Endothelial cell of umbilical vein (primary cell): Measurements from ENCODE around the gene MTHFR. TPM values are rescaled to one million over a fixed set of nuclear protein-coding genes. Genes with fewer than 3 reads are reported as not detected.

ENCODE experiments used
- BruUV-seq: library from RNA; stranded (reverse); fragments of 400-500 nt; replicated peaks from 2 replicates; lab custom pipeline; 2021; lab: Mats Ljungman, UMichigan
- CTCF ChIA-PET: fragments of 300-600, 350-600 bp; sonication (Branson Sonifier 250); formaldehyde crosslinking; loops from one replicate; lab custom pipeline; 2021; ENCODE audit warnings: antibody characterized with exemption, inconsistent platforms; lab: Charles Lee
- POLR2A ChIA-PET: fragments of 300-600, 350-600 bp; sonication (Branson Sonifier 250); formaldehyde crosslinking; loops from one replicate; lab custom pipeline; 2021; ENCODE audit warnings: antibody characterized with exemption, inconsistent platforms; lab: Charles Lee
- DNase-seq: peaks from one replicate; pipeline ENCODE4 v3.0.0-alpha.2; 2011; ENCODE audit warnings: low read depth, low spot score
- FAIRE-seq: peaks from 2 replicates; lab custom pipeline; 2011; peaks lifted over from hg19 to GRCh38; lab: Jason Lieb, UNC
- H2AFZ ChIP-seq: 2 replicates; pipeline ENCODE4 v1.6.0; 2012; ENCODE audit warnings: low read depth, low read length, control low read depth, inconsistent platforms
- H3K27ac ChIP-seq: 2 replicates; pipeline ENCODE4 v1.5.1; 2011; ENCODE audit warnings: low read depth, mild to moderate bottlenecking, control low read depth, low read length, moderate library complexity; ENCODE audit not compliant: insufficient read depth
- H3K27me3 ChIP-seq, 2 experiments: 2 replicates each; pipeline versions ENCODE4 v1.6.0 to v1.6.1; 2011; ENCODE audit warnings: low read length in 2 of 2, mixed read lengths in 1 of 2; ENCODE audit not compliant: control insufficient read depth in 2 of 2, insufficient read depth in 2 of 2
- H3K36me3 ChIP-seq, 2 experiments: 2 replicates in 1 of 2; 3 replicates in 1 of 2; pipeline ENCODE4 v1.5.1; 2011; ENCODE audit warnings: low read length in 2 of 2, mild to moderate bottlenecking in 1 of 2, moderate library complexity in 1 of 2; ENCODE audit not compliant: control insufficient read depth in 2 of 2, insufficient read depth in 2 of 2; ENCODE audit errors: extremely low read depth in 1 of 2
- H3K4me1 ChIP-seq: 3 replicates; pipeline ENCODE4 v1.5.1; 2011; ENCODE audit warnings: mild to moderate bottlenecking, low read length; ENCODE audit not compliant: control insufficient read depth, insufficient read depth; ENCODE audit errors: extremely low read depth
- H3K4me2 ChIP-seq: 2 replicates; pipeline ENCODE4 v1.6.1; 2011; ENCODE audit warnings: low read length, control low read depth, mixed read lengths; ENCODE audit not compliant: insufficient read depth
- H3K4me3 ChIP-seq, 3 experiments: fragments of 200-600 bp in 1 of 3; sonication (generic), shearing (Covaris generic) in 1 of 3; replicated peaks in 1 of 3; 2 replicates each; pipeline ENCODE4 v1.5.1; 2011 to 2016; ENCODE audit warnings: control low read depth in 3 of 3, low read length in 3 of 3, mild to moderate bottlenecking in 2 of 3, inconsistent platforms in 1 of 3, low read depth in 1 of 3, moderate library complexity in 1 of 3; ENCODE audit not compliant: insufficient read depth in 1 of 3
- H3K79me2 ChIP-seq: 2 replicates; pipeline ENCODE4 v1.6.0; 2012; ENCODE audit warnings: low read length, inconsistent platforms; ENCODE audit not compliant: control insufficient read depth, insufficient read depth
- H3K9ac ChIP-seq: replicated peaks from 2 replicates; pipeline ENCODE3; 2011; ENCODE audit warnings: low read length, control low read depth; ENCODE audit not compliant: insufficient read depth; ENCODE audit errors: extremely low read depth
- H3K9me1 ChIP-seq: replicated peaks from 3 replicates; pipeline ENCODE4 v1.6.0; 2011; ENCODE audit warnings: mild to moderate bottlenecking, low read length; ENCODE audit not compliant: control insufficient read depth, insufficient read depth; ENCODE audit errors: extremely low read depth
- H3K9me3 ChIP-seq: replicated peaks from 2 replicates; pipeline ENCODE4 v1.5.1; 2012; ENCODE audit warnings: low read length, inconsistent platforms; ENCODE audit not compliant: control insufficient read depth, insufficient read depth
- H4K20me1 ChIP-seq: replicated peaks from 2 replicates; pipeline ENCODE3; 2011; ENCODE audit warnings: mild to moderate bottlenecking, low read length; ENCODE audit not compliant: control insufficient read depth, insufficient read depth; ENCODE audit errors: extremely low read depth
- CTCF ChIP-seq, 2 donors: IDR thresholded peaks; 1 replicate in 1 of 2; 2 replicates in 1 of 2; pipeline ENCODE4 v1.5.1; 2011; ENCODE audit warnings: low read length in 2 of 2, mild to moderate bottlenecking in 2 of 2, moderate library complexity in 2 of 2, control low read depth in 1 of 2, inconsistent platforms in 1 of 2, low read depth in 1 of 2; ENCODE audit not compliant: insufficient read depth in 1 of 2; ENCODE audit errors: extremely low read depth in 1 of 2
- GATA2 ChIP-seq: IDR thresholded peaks from 2 replicates; pipeline ENCODE4 v1.7.0; 2011; ENCODE audit warnings: low read depth, mild to moderate bottlenecking, moderate library complexity, mixed read lengths, low read length; ENCODE audit not compliant: insufficient read length, insufficient read depth
- JUN ChIP-seq: IDR thresholded peaks from 2 replicates; pipeline ENCODE4 v1.6.1; 2011; ENCODE audit warnings: borderline replicate concordance, low read depth; ENCODE audit not compliant: insufficient read length, insufficient read depth
- MYC ChIP-seq: IDR thresholded peaks from one replicate; pipeline ENCODE4 v1.6.1; 2011; ENCODE audit warnings: mild to moderate bottlenecking, low read depth, low read length
- POLR2A ChIP-seq: IDR thresholded peaks from 2 replicates; pipeline ENCODE4 v1.6.1; 2012; ENCODE audit warnings: low read depth, mild to moderate bottlenecking, control low read depth, low read length
- dilution Hi-C: fragments of 300-500 bp; cut with MboI; formaldehyde crosslinking; loops from one replicate; pipeline ENCODE4 v1.15.0; 2019; ENCODE audit warnings: low sequenced_read_pairs; ENCODE audit not compliant: extremely low pct_ligation_motif_present
- intact Hi-C: fragments of 100-400 bp; cut with micrococcal nuclease; formaldehyde crosslinking; loops from one replicate; pipeline ENCODE4 v1.10.0; 2022
- polyA plus RNA-seq, 4 experiments: library from polyadenylated mRNA; depleted of rRNA in 3 of 4; stranded (reverse) in 3 of 4; unstranded in 1 of 4; fragments of >200 nt; gene quantifications; 2 replicates each; pipeline versions ENCODE4 v1.2.1 to v1.2.3, GENCODE V29; 2011 to 2012; ENCODE audit warnings: missing spikeins in 1 of 4
- total RNA-seq: library from RNA; stranded (reverse); gene quantifications from 2 replicates; pipeline ENCODE4 v1.2.3, GENCODE V29; 2021
- TF ChIP-seq, protein P1 (sequence below): IDR thresholded peaks from 2 replicates; pipeline ENCODE4 v1.6.1; 2011; ENCODE audit not compliant: insufficient read depth, insufficient read length

Gene MTHFR
- total and polyA plus RNA-seq, 2 donors (not counting 3 experiments of a cell fraction or from before 2014, with no cell fraction given), result 13.8 to 25.3 TPM

DNA sequence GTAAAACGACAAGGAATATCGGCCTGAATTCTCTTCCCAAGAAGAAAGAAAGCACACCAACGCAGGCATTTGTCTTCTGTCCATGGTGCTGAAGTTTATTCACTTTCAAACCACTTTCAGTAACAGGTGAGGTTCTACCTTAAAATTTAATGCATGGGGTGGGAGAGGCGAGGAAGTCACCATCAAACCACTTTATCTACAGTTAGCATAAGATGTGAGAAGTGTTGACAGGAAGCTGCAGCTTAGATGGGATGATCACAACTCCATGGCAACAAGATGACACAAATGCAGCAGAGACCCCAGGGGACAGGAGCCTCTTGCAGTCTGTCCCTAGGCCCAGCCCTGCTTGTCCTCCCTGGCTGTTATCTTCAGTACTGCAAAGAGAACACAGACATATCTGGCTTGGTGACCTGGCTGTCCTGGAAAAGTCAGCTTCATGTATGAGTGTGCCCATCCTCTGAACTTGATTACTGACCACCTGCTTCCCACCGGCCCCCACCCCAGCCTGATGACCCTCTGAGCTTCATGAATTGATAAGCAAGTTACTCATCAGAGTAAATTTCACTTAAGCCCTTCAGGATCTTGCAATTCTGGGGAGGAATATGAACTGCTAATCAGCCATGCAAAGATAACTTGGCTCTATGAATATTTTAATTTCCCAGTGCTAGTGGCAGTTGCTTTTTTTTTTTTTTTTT lies 40.0 kb upstream of the MTHFR start:
- CTCF ChIA-PET, result interaction anchor here (1.0 to 1.5 kb wide), 3 partner anchors 7 to 62 kb away, joined by 3 read pairs; no protein-coding TSS in a partner anchor
- FAIRE-seq, result peak; percentile 33
- Histone ChIP-seq H2AFZ (no peak overlapping the region), H3K27me3 (no peaks in the 10 kb centered on the region), H3K9me1 (no peaks in the 10 kb centered on the region), H3K9ac (no peak overlapping the region), H3K36me3 (peaks cover 8 to 27% of the 10 kb centered on the region in 2 experiments), H3K4me1 (peaks cover 7% of the 10 kb centered on the region), H3K9me3 (no peaks in the 10 kb centered on the region), H3K79me2 (no peaks in the 10 kb centered on the region), H3K4me2 (no peak overlapping the region), H4K20me1 (no peaks in the 10 kb centered on the region), H3K4me3 (no peak overlapping the region), H3K27ac (no peak overlapping the region)
- no TSS peak for BruUV-seq
- peak; percentile 20 for DNase-seq
- intact Hi-C loops (loop anchor here (1.0 kb wide), 1 partner anchor 14 kb away; no protein-coding TSS in a partner anchor), dilution Hi-C loops (no loop called here)
- POLR2A ChIA-PET, result interaction anchor here (0.7 kb wide), 1 partner anchor 572 kb away, joined by 4 read pairs; no protein-coding TSS in a partner anchor
- TF ChIP-seq CTCF (IDR thresholded peaks at IDR 0.05; ENCODE audit: extremely low read depth in 1 of 2, insufficient read depth in 1 of 2, low read depth in 1 of 2, low read length in 2 of 2), result no peak
- TF ChIP-seq, protein P1, sequence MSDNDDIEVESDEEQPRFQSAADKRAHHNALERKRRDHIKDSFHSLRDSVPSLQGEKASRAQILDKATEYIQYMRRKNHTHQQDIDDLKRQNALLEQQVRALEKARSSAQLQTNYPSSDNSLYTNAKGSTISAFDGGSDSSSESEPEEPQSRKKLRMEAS, result no peak
- no peak for TF ChIP-seq POLR2A
- no peak for TF ChIP-seq MYC
- no peak for TF ChIP-seq JUN
- TF ChIP-seq GATA2, result no peak
